ENCODE measurements around the gene RNF149. TPM values are rescaled to one million over a fixed set of nuclear protein-coding genes. Genes with fewer than 3 reads are reported as not detected.

The RNF149 gene
- total and polyA plus RNA-seq, 2 experiments from 2014 or later, result 38.8 to 47.6 TPM

DNA sequence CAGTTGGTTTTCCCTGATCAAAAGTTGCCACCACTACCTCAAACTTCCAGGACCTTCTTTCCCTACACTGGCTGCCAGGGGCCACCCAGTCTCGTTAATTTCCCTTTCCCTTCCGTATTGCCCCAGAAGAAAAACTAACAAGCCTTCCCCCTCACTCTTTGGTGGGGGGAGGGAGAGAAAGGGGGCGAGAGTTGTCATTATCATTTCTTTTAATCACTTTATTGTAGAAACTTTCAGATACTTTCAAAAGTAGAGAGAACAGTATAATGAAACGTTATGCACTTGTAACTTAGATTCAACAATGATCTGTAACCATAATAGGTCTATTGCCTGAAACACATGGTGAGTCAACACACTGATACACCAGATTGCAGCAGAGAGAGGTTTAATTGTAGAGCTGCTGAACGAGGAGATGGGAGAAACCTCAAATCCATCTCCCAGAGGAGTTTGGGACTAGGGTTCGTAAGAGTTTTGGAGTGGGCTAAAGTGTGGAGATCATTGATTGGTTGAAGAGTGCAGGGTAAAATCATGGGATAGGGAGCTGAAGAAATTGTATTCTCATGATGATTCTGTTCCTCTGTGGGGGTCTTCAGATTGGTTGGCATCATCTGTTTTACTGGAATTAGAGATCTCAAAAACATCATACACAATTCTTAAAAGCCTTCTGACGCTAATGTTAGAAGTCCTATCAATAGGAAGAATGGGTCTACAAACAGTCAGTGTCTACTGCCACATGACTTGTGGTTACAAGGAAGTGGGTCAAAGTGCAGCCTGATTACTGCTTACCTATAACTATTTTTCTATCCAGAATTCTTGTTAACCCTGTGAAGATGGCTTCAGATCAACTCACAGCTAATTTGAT lies 2.6 kb upstream of the RNF149 start (continued):
- TF ChIP-seq, protein P1, sequence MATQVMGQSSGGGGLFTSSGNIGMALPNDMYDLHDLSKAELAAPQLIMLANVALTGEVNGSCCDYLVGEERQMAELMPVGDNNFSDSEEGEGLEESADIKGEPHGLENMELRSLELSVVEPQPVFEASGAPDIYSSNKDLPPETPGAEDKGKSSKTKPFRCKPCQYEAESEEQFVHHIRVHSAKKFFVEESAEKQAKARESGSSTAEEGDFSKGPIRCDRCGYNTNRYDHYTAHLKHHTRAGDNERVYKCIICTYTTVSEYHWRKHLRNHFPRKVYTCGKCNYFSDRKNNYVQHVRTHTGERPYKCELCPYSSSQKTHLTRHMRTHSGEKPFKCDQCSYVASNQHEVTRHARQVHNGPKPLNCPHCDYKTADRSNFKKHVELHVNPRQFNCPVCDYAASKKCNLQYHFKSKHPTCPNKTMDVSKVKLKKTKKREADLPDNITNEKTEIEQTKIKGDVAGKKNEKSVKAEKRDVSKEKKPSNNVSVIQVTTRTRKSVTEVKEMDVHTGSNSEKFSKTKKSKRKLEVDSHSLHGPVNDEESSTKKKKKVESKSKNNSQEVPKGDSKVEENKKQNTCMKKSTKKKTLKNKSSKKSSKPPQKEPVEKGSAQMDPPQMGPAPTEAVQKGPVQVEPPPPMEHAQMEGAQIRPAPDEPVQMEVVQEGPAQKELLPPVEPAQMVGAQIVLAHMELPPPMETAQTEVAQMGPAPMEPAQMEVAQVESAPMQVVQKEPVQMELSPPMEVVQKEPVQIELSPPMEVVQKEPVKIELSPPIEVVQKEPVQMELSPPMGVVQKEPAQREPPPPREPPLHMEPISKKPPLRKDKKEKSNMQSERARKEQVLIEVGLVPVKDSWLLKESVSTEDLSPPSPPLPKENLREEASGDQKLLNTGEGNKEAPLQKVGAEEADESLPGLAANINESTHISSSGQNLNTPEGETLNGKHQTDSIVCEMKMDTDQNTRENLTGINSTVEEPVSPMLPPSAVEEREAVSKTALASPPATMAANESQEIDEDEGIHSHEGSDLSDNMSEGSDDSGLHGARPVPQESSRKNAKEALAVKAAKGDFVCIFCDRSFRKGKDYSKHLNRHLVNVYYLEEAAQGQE (IDR thresholded peaks at IDR 0.05; ENCODE audit: unreplicated experiment), result no peak
- no peak for TF ChIP-seq ZNF114 (CRISPR knock-in tag; IDR thresholded peaks at IDR 0.05)
- TF ChIP-seq ZNF331 (CRISPR knock-in tag; IDR thresholded peaks at IDR 0.05; ENCODE audit: low read depth), result no peak
- TF ChIP-seq, protein P2, sequence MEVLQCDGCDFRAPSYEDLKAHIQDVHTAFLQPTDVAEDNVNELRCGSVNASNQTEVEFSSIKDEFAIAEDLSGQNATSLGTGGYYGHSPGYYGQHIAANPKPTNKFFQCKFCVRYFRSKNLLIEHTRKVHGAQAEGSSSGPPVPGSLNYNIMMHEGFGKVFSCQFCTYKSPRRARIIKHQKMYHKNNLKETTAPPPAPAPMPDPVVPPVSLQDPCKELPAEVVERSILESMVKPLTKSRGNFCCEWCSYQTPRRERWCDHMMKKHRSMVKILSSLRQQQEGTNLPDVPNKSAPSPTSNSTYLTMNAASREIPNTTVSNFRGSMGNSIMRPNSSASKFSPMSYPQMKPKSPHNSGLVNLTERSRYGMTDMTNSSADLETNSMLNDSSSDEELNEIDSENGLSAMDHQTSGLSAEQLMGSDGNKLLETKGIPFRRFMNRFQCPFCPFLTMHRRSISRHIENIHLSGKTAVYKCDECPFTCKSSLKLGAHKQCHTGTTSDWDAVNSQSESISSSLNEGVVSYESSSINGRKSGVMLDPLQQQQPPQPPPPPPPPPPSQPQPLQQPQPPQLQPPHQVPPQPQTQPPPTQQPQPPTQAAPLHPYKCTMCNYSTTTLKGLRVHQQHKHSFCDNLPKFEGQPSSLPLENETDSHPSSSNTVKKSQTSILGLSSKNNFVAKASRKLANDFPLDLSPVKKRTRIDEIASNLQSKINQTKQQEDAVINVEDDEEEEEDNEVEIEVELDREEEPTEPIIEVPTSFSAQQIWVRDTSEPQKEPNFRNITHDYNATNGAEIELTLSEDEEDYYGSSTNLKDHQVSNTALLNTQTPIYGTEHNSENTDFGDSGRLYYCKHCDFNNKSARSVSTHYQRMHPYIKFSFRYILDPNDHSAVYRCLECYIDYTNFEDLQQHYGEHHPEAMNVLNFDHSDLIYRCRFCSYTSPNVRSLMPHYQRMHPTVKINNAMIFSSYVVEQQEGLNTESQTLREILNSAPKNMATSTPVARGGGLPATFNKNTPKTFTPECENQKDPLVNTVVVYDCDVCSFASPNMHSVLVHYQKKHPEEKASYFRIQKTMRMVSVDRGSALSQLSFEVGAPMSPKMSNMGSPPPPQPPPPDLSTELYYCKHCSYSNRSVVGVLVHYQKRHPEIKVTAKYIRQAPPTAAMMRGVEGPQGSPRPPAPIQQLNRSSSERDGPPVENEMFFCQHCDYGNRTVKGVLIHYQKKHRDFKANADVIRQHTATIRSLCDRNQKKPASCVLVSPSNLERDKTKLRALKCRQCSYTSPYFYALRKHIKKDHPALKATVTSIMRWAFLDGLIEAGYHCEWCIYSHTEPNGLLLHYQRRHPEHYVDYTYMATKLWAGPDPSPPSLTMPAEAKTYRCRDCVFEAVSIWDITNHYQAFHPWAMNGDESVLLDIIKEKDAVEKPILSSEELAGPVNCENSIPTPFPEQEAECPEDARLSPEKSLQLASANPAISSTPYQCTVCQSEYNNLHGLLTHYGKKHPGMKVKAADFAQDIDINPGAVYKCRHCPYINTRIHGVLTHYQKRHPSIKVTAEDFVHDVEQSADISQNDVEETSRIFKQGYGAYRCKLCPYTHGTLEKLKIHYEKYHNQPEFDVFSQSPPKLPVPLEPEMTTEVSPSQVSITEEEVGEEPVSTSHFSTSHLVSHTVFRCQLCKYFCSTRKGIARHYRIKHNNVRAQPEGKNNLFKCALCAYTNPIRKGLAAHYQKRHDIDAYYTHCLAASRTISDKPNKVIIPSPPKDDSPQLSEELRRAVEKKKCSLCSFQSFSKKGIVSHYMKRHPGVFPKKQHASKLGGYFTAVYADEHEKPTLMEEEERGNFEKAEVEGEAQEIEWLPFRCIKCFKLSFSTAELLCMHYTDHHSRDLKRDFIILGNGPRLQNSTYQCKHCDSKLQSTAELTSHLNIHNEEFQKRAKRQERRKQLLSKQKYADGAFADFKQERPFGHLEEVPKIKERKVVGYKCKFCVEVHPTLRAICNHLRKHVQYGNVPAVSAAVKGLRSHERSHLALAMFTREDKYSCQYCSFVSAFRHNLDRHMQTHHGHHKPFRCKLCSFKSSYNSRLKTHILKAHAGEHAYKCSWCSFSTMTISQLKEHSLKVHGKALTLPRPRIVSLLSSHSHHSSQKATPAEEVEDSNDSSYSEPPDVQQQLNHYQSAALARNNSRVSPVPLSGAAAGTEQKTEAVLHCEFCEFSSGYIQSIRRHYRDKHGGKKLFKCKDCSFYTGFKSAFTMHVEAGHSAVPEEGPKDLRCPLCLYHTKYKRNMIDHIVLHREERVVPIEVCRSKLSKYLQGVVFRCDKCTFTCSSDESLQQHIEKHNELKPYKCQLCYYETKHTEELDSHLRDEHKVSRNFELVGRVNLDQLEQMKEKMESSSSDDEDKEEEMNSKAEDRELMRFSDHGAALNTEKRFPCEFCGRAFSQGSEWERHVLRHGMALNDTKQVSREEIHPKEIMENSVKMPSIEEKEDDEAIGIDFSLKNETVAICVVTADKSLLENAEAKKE (CRISPR knock-in tag; IDR thresholded peaks at IDR 0.05), result no peak
- TF ChIP-seq NANOG (IDR thresholded peaks at IDR 0.05; ENCODE audit: borderline replicate concordance), result no peak
